ENCODE measurements around the gene INSIG1. TPM values are rescaled to one million over a fixed set of nuclear protein-coding genes. Genes with fewer than 3 reads are reported as not detected.

INSIG1 gene
- total and polyA plus RNA-seq, 2 of the 4 experiments (the other 2 are of a cell fraction), result 19.0 to 26.0 TPM

DNA sequence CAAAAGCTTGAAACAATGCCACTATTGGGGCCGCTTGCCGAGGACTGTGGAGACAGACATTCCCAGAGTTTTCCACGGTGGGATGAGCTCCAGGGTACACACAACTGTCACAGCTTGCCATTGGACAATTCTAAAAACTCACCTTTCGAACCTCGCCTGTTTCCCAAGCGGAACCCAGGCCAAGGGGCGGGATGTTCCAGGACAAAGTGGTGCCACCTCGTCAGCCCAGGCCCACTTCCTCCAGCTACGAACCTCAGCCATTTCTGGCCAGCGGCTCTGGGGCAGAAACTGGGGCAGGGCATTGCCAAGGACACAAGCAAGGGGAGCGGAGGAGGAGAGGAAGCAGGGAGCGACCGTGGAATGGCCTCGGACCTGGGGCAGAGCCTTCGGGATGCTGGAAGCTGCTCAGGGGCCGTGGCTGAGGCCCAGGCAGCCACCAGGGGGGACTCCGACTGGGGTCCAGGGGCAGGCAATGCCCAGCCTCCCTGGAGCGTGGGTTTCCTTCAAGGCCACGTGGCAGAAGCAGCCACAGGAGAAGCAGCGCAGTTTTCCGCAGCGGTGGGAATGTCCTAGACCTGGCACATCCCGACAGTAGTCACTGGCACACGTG lies 44.7 kb upstream of the INSIG1 start:
- no peak overlapping the region for H3K23ac ChIP-seq (ENCODE audit: low read depth, low read length)
- DNase-seq (no peak), ATAC-seq (ENCODE audit: low read depth) (no peak)
- 0 out of 2 replicates have a peak, but pooled peaks cover 2% of the 10 kb centered on the region for H3K9me1 ChIP-seq (ENCODE audit: insufficient read depth, low read length)
- H3K36me3 ChIP-seq (ENCODE audit: control insufficient read depth, insufficient read depth, low read length), result no peaks in the 10 kb centered on the region
- no peak overlapping the region for H3K9ac ChIP-seq (ENCODE audit: low read depth, low read length)
- H4K91ac ChIP-seq (ENCODE audit: insufficient read depth, low read depth, low read length), result no peak overlapping the region
- in situ Hi-C loops (cut with MboI; ENCODE audit: low sequenced_read_pairs) (no loop called here), dilution Hi-C loops (cut with HindIII; ENCODE audit: low sequenced_read_pairs, unreplicated experiment) (no loop called here), intact Hi-C loops (cut with micrococcal nuclease) (no loop called here)
- no peak overlapping the region for H3K56ac ChIP-seq (ENCODE audit: extremely low read depth, insufficient read depth, low read length)
- no peak overlapping the region for H2BK20ac ChIP-seq (ENCODE audit: low read depth, low read length)
- no peak for TF ChIP-seq SMC3 (IDR thresholded peaks at IDR 0.05; ENCODE audit: low read depth, low read length)
- TF ChIP-seq RCOR1 (IDR thresholded peaks at IDR 0.05; ENCODE audit: insufficient replicate concordance, low read length), result no peak
- TF ChIP-seq, protein P1, sequence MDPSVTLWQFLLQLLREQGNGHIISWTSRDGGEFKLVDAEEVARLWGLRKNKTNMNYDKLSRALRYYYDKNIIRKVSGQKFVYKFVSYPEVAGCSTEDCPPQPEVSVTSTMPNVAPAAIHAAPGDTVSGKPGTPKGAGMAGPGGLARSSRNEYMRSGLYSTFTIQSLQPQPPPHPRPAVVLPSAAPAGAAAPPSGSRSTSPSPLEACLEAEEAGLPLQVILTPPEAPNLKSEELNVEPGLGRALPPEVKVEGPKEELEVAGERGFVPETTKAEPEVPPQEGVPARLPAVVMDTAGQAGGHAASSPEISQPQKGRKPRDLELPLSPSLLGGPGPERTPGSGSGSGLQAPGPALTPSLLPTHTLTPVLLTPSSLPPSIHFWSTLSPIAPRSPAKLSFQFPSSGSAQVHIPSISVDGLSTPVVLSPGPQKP (IDR thresholded peaks at IDR 0.05; ENCODE audit: borderline replicate concordance, low read depth, low read length), result no peak
- no peak for TF ChIP-seq MAZ (IDR thresholded peaks at IDR 0.05; ENCODE audit: borderline replicate concordance, low read depth, low read length)
- no peak for TF ChIP-seq NFE2L2 (IDR thresholded peaks at IDR 0.05; ENCODE audit: low read depth, low read length)
- no peak for TF ChIP-seq MAFK (IDR thresholded peaks at IDR 0.05; ENCODE audit: low read depth, low read length)
- no peak for TF ChIP-seq POLR2A (IDR thresholded peaks at IDR 0.05; ENCODE audit: low read depth, low read length)
- TF ChIP-seq CHD1 (IDR thresholded peaks at IDR 0.05; ENCODE audit: low read depth, low read length), result no peak
- TF ChIP-seq, protein P2, sequence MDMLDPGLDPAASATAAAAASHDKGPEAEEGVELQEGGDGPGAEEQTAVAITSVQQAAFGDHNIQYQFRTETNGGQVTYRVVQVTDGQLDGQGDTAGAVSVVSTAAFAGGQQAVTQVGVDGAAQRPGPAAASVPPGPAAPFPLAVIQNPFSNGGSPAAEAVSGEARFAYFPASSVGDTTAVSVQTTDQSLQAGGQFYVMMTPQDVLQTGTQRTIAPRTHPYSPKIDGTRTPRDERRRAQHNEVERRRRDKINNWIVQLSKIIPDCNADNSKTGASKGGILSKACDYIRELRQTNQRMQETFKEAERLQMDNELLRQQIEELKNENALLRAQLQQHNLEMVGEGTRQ (IDR thresholded peaks at IDR 0.05; ENCODE audit: low read depth, low read length), result no peak
- no peak for TF ChIP-seq BHLHE40 (IDR thresholded peaks at IDR 0.05; ENCODE audit: low read depth, low read length)
- TF ChIP-seq RAD21 (IDR thresholded peaks at IDR 0.05; ENCODE audit: low read length), result no peak
- no peak overlapping the region for H3K4me3 ChIP-seq (ENCODE audit: insufficient read depth, low read depth, low read length)
- H4K20me1 ChIP-seq (ENCODE audit: insufficient read depth, low read length), result no peaks in the 10 kb centered on the region
- no peaks in the 10 kb centered on the region for H3K9me3 ChIP-seq (ENCODE audit: control insufficient read depth, insufficient read depth, low read length)
- no peak overlapping the region for H2BK120ac ChIP-seq (ENCODE audit: low read depth, low read length)
- no peak overlapping the region for H4K8ac ChIP-seq (ENCODE audit: low read depth in 2 of 2, low read length in 2 of 2)
- ChIA-PET POLR2A (ENCODE audit: unreplicated experiment) (no interaction called here), CTCF (no interaction called here)
- no peak overlapping the region for H2AFZ ChIP-seq (replicated peaks; ENCODE audit: low read length, poor library complexity)
- H3K14ac ChIP-seq (replicated peaks; ENCODE audit: low read depth, low read length), result no peak overlapping the region
- H2BK5ac ChIP-seq (ENCODE audit: low read depth, low read length, poor library complexity, severe bottlenecking), result no peak overlapping the region
- H3K4me1 ChIP-seq (ENCODE audit: control insufficient read depth, insufficient read depth, low read length), result no peaks in the 10 kb centered on the region
- WGBS, 2 experiments (ENCODE audit: extremely low coverage in 2 of 2, insufficient read length in 1 of 2), result 94% methylated on average over 11 of the region's 24 CpGs; no CpG with 5 or more reads in 1 of the 2 experiments
- no peaks in the 10 kb centered on the region for H3K79me1 ChIP-seq (ENCODE audit: low read depth in 1 of 2, low read length in 2 of 2)
- H3K27me3 ChIP-seq (ENCODE audit: control insufficient read depth, insufficient read depth, low read length), result no peaks in the 10 kb centered on the region; the same call in 1 of the 2 replicates
- H3K18ac ChIP-seq (ENCODE audit: low read depth, low read length), result no peak overlapping the region
- H2BK15ac ChIP-seq (ENCODE audit: low read depth, low read length), result no peak overlapping the region
- H3K27ac ChIP-seq (ENCODE audit: insufficient read depth, low read length), result no peak overlapping the region
- BruUV-seq (replicated peaks), result no TSS peak
- no peak overlapping the region for H3K4me2 ChIP-seq (ENCODE audit: low read depth, low read length)
- no peak overlapping the region for H2AK9ac ChIP-seq (replicated peaks; ENCODE audit: low read depth, low read length, poor library complexity)
- no peak overlapping the region for H4K5ac ChIP-seq (ENCODE audit: low read depth, low read length)
- H2AK5ac ChIP-seq (ENCODE audit: low read depth, low read length), result no peak overlapping the region
- H3K4ac ChIP-seq (ENCODE audit: low read depth, low read length), result no peak overlapping the region

Data from IMR-90 (cell line).